NCI-H748 treated with DMSO at 0.1 percent for 48 hours (cell line): ENCODE data around the gene TBX3.

Experiments used
- DNase-seq: peaks from one replicate; lab custom pipeline; 2025; lab: John Stamatoyannopoulos, UW

Gene TBX3

DNA sequence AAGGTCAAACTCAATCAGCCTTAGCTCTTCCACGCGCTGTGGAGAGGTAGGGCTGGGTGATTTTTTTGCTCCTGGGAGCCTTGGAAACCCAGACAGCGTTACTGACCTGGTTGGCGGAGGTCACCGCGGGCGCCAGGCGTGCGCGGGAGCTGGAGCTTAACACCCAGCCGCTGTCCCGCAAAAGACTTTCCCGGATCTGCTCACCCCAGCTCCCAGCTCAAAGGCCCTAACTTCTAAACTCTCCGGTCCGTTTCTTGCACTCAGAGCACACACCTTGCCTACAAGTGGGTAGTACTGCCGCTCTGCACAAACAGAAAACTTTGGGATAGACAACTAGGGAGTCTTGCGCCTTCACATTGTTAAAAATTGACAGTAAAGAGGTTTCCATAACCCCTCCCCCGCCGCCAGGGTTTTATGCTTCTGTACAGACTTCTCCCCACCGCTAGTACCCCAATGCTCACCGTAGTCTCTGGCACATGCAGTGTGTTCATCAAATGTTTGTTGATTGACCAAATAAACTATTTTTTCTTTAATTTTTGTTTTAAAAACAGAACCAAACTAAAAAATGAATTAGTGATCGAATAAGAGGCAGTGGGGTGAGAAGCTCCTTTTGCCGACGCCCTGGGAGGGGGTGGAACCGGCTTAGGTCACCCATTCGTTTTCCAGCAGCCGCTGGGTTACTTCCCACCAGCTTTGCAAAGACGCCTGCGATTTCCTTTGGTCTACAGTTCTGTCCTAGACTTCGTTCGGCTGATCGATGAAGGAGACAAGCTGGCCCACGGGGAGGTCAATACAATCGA is 12.7 kb upstream of the TBX3 start:
- DNase-seq: no peak

DNA sequence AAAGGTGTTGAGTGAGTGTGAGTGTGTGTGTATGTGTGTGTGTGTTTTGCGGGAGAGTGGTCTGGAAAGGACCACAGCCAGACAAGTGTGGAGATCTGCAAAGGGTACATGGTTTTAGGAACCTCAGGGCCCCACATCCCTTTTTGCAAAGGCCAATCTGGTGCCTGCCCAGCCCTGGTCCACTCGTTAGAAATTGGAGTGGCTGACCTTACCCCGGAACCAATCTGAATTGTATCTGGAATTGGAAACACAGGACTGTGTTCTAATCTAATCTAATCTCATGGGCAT is 11.3 kb upstream of the TBX3 start:
- DNase-seq: no peak

DNA sequence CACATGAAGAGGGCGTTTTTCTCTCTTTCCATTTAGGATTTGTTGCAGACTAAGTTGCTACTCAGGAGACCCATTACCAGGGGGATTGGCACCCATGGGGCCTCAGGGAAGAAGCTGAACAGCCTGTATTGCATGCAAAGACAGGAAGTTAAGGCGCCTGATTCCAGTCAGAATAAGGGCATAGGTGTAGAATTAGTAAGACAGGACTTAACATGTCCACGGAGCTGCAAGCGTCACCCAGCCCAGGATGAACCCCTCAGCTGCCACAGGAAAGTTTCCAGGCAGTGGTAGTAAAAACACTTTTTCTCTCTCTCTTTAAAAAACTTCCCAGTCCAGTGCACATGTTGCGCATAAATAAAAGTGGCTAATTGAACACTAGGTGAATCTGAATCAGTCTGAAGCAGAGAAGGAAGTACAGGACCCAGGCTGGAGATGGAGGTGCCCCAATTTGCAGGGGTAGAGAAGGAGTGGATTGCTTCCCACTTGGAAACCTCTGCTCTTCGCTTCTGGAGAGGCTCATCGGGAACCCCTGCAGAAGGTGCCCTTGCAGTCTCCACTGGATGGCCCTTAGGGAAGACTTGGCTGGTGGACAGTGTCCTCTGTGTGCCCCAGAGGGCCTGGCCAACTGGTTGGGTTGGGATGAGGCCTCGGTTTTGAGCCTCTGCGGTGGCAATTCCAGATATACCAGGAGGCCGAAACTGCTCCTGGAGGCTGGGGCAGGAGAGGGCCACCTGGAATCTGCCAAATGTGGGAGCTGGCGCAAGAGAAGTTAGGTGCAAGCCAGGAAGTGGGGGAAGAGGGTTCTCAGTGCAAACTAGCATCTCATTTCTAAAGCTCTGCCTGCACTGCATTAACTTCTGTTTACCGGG is 10.7 kb upstream of the TBX3 start:
- no peak for DNase-seq

DNA sequence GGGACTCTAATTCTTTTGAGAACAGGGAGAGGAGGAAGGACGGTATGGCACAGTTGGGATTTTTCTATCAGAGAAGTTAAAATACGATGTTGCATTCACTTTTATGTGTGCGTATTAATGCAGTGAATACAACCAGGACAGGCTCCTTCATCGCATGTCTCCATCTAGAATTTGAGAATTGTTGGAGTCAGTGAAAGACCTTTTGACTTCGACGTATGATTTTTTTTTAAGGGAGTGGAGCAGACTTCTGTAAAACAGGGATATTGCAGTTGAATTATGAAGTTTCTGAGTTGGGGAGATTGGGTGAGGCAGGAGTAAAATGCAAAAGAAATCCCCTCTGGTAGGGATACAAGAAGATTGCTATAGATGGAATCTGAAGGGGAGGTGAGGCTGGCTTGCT is 9.6 kb upstream of the TBX3 start:
- DNase-seq: no peak

DNA sequence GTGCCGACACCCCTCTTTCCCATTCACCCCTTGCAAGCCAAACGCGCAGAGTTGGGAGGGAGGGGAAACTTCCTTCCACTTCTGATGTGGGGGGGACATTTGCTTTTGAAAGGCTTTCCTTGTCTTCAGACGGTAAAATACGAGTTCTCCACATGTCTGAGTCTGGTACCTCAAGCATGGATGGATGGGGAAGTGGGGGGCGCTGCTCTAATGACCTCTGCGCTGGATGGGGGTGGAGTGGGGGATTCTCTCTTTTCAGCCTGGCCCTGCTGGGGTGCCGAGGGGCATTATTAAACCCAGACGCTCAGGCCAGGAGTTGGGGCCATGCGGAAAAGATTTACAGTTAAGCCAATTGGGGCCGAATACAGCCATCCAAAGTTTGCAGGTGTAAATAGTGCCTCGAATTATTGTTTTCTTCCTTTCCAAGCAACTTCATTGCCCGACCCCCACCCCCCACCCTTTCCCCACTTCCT is 9.1 kb upstream of the TBX3 start:
- no peak for DNase-seq

DNA sequence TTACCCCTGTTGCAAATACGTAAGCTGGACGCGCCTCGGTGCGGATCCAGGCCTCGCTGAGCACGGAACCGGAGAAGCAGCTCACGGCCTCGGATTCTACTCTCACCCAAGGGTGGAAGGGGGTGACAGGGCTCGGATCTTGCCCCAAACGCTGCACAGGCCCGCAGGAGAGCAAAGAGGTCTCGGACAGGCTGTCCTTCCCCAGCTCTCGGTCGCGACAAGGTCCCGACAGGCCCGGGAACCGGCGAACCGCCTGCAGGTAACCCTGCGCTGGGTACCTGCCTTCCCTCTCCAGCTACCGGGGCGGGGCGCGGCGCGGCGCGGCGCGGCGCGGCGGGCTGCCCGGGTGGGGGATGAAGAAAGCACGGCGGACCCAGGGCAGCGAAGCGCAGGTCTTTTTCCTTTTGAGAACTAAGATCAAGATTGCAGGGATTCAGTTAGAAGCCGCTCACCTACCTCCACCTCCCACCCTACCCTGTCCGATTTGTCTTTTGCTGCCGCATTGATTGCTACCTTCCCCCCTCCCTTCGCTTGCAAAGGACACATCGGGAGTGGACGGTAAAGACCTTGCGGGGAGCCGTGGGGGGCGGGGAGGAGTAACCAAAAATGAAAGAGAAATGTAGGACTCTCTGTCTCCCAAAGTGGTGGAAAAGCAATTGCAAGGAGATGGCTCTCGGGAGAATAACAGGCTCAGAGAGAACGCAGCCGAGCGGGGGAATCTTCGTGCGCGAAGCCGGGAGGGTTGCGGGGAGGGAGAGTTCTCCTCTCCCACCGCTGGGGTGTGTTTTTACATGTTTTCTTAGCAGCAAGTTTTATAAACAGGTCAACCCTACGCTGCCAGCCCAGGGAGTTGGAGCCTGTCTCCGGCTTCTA is 8.4 kb upstream of the TBX3 start:
- DNase-seq: no peak

DNA sequence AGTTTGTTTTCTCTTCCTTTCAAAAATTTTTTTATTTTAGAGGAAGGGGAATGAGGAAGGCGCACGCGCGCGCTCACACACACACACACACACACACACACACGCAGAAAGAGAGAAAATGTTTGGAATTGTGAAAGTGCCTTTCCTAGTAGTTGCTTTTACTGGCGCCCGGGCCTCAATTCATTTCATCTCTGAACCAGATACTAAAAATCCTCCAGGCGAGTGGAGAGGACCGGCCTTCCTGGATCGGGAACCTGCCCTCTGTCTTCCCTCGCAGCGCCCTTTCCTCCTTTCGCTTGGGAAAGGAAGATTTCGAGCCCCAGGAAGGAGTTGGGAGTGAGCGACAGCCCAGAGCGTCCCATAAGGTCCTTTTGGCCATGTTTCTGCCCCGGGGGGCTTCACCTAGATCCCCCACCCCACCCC is 7.8 kb upstream of the TBX3 start:
- DNase-seq: no peak

DNA sequence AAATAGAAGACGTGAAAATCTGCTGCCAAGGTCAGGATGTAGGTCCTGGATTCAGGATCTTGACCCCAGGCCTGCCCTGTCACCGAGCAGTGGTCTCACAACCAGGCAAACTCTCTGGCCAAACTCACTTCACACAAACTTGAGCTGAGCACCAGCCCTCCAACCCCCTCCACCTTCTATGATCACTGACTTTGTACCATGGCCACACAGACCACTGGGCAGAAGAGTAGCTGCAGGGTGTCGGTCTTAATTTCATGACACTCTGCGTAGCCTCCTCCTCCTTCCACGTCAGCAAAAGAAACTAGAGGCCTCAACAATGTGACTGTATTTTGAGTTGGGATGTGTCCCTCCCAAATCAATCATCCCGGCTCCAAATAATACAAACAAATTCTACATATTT is 7.2 kb upstream of the TBX3 start:
- DNase-seq: no peak

DNA sequence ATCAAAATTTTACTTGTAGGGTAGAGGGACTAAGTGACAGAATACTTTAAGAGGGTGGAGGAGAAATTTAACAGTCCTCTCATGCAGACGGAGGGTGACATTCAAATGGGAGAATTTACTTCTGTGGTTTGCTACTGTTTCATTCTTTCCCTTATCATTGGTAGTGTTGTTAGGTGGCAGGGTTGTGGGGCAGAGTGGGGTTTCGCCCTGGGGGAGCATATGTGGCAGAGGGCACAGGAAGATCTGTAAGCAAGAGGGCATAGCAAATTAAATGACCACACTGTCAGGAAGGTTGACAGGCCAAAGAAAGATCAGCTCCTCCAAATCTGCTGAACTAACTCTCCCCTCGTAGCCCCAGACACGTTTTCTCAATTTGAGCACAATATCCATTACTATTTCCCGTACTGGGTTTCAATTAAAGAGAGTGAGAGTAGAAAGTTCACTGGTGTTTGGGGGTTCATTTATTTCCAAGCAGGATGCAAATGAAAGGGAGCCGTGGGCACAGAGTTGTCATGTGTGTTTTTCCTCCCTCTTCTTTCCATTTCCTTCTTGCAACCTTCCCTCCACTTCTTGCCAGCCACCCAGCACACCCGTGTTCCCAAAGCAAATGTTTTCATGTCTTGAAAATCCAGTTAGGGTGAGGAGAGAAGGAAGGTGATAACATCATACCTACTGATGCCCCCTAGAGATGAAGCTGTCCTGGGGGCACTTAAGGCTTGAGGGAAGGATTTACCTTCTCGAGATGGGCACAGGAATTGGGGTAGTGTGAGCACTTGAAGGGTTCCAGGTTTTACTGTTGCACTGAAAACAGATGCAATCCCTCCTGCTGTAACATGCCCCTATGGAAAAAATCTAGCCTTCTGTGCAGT is 6.5 kb upstream of the TBX3 start:
- no peak for DNase-seq

DNA sequence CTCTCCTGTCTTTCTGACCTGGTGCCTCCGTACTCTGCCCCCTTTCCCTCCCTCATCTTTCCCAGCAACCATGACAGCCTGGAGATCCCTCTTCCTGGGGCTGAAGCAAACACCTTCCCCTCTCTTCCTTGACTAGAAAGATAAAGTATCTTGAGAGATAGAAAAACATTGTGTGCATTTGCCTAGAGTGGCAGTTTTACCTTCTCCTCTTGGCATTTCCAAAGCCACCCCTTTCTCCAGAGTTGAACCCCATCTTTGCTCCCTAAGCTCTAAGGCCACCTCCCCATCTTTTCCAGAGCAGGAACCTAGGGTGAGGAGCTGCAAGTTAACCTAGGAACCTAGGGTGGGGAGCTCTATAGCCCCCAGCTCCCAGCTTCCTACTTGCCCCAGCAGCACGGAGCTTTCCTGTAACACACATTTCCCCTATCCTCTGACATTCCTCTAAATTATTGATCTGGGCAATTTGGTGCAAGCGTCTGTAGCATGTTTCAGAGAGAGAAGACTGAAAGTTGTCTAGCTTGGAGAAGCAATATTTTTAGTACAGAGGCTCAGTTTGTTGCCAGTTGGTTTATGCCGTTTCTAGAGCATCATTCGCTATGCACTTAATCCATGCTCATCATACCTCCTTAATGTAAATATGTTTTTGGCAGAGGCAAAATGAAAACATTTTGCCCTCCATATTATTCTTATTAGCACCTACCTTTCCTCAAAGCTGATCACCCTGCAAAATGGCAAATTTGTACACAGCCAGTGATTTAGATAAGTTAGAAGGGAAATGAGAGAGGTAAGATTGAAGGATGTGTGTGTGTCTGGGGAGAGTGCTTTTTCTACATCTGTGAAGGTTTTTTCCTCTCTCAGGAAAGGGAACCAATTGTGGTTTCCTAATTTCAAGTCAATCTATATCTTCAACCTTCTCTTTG is 5.4 kb upstream of the TBX3 start:
- no peak for DNase-seq

DNA sequence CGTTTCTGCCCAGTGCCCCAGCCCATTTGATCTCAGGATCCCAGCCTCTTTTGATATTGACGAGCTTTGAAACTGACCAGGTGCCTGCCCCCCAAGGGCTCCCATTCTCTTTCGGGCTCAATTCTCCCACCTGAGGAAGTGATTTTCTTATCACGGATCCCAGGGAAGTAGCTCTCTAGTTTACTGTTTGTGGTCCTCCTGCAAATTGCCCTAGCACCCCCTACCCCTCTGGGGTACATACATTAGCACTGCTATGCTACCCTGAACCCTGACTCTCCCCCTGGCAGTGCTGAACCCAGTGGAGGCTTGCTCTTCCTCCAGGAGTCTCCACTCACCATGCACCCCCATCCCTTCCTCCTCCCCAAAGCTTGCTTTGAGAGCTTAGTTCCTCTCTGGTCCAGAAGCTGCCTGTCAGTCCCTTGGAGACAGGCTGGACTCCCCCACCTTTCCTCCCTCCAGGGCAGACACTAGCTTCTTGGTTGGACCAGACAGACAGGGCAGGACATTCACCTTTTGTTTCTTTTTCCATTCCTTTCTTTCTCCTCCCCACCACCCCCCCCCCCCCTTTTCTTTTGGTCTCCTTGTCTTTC is 4.4 kb upstream of the TBX3 start:
- DNase-seq: no peak

DNA sequence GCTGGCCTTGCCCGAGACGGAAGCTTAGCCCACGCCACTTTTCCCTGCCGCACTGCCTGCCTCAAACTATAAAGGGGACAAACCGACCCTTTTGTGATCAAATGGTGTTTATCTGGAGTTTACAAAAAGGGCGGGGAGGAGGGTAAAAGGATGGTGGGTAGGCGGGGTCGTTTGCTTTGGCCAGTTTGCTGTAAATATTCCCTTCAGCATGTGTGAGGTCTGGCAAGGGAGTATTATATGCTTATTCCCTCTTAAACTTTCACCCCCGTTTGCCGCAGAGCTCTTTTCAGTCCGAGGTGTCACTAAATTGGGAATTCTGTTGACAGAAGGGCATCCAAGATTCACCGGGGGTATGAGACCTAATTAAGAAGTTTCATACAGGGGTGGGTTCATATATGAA is 3.8 kb upstream of the TBX3 start:
- DNase-seq: no peak

DNA sequence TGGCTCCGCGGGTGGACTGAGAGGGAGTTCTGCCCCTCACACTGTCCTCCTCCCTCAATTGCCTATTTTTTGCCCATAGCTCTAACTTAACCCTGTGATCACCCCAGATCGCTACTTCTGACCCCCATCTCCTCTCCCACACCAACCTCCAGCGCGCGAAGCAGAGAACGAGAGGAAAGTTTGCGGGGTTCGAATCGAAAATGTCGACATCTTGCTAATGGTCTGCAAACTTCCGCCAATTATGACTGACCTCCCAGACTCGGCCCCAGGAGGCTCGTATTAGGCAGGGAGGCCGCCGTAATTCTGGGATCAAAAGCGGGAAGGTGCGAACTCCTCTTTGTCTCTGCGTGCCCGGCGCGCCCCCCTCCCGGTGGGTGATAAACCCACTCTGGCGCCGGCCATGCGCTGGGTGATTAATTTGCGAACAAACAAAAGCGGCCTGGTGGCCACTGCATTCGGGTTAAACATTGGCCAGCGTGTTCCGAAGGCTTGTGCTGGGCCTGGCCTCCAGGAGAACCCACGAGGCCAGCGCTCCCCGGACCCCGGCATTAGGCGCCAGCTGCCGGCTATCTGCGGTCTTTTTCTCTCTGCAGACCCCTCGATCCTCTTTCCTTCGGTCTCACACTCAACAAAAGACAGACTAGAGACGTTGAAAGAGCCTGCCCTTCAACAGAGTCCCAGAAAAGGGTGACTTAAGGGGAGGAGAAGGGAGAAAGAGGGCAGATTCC is 3.0 kb upstream of the TBX3 start:
- DNase-seq: no peak

DNA sequence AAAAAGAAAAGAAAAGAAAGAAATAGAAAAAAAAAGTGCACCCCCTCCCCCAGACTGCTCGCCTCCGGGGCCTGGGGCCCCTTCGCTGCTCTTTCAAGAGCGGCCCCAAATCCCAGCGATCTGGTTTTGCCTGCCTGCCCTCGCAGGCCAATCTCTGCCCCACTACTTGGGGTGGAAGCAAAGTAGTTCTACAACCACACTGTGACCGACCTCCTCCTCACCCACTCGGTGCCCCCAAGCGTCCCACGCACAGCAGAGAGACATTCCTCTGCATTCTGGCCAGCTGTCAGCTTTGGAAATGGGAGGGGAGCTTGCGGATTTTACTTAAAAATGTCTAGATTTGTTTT is 2.4 kb upstream of the TBX3 start:
- DNase-seq: no peak

DNA sequence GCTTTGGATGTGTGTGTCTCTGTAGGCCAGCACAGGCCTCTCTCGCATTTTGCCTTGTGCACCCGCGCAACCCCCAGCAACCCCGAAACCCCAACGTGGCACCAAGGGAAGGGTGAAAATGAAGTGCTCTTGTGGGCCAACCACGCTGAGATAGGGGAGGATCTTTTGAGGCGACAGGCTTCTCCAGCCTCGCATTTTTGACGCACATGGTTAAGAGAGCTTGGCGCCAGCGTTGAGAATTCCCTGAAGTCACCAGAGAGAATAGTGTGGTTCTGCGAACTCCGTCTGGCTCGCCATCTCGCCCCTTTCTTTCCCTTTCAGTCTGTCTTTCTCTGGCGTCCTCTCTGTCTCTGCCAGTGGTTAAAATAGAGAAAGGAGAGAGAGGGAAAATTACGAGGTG is 1.9 kb upstream of the TBX3 start:
- no peak for DNase-seq

DNA sequence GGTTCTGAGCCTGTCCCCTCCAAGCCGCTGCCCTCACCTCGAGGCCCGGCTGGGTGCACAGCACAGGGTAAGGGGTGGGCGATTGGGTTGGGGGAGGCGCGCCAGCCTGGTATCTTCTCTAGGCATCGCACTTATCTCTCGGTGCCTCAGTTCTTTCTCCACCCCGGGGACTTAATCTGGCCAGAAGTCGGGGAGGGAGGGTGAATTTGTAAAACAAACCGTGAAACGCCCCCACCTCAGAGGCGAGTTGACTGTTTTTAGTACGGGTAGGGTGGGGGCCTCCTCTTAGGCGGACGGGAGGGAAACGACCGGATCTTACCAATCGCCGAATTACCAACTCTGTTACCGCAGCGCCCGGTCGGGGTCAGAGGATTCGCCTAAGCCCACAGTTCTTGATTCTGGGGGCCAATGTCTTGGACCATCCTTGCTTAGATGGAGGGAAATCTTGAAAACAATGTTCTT is 1.4 kb upstream of the TBX3 start:
- no peak for DNase-seq

DNA sequence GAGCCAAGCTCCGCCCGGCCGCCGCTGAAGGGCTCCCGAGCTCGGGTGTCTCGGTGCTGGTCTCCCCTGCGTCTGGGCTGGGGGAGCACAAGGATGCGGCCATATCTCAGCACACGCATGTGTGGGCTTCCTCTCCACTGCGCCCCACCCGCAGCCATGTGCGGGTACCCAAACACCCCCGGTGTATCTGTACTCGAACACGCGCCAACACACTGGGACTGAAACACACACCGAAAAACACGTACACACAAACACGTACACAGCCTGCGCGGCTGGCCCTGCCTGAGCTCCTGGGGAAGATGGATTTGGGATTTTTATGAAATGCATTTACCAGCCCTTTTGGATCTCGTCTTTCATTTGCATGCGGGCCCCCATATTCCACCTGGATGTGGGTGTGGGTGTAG is 897 bp upstream of the TBX3 start:
- DNase-seq: no peak

DNA sequence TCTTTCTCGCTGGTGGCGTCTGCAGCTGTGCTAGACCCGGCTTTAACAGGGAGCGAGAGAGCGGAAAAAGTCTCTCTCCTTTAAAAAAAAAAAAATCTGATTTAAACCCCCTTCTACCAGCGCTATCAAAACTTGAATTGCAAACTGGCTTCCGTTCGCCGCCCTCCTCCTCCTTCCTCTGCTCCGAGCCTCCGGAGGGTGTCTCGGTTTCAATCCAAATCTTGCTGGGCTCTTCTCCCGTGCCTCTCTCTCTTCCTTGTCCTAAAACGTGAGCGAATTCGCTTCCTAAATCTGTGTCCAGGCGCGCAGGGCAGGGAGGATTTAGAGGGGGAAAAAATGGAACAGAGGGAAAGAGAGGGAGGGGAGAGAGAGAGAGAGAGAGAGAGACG is 272 bp downstream of the TBX3 start:
- DNase-seq: no peak
